ENCODE results near the gene FXYD1. TPM values are rescaled to one million over a fixed set of nuclear protein-coding genes. Genes with fewer than 3 reads are reported as not detected.

The FXYD1 gene
- total RNA-seq, 4 donors from 2014 or later: 42.8 to 140 (median 52.7) TPM

DNA sequence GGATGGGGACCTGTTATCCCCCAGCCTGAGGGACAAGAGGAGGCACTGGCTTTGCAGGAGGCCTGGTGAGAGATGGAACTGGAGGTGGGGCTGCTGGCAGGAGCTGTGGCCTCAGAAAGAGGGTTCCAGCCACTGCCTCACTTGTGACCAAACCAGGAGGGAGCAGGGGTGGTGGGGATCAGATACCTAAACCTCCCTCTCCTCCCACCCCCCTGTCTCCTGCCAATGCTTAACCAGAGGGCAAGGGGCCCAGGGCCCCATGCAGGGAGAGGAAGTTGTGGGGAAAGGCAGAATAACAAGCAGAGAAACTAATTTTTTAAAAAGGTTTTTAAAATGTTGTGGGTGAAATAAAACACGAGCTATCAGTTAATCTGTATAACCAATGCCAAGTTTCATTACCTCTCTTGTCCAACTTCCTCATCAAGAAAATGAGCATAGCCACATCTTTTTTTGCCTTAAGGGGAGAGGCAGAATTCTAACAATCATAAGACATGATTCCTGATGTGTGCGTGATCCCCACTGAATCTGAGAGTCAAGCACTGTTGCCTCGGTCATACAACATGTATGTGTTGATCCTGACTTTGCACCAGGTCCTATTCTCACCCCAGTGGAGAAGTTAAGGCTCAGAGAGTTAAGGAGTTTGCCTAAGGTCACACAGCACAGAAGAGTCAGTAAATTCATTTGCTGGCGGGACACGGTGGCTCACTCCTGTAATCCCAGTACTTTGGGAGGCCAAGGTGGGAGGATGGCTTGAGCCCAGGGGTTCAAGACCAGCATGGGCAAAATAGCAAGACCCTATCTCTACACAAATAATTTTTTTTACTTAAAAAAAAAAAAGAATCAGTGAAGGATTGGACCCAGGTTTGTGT is 28.9 kb downstream of the FXYD1 start:
- Histone ChIP-seq H3K4me1 (no peaks in the 10 kb centered on the region), H3K9me3 (peaks cover 0 to 42% (median 0%) of the 10 kb centered on the region in 3 donors), H3K4me3 (no peak overlapping the region), H3K36me3 (peaks cover 0 to 54% of the 10 kb centered on the region in 2 donors), H3K27me3 (peaks cover 5% of the 10 kb centered on the region), H3K27ac (no peak overlapping the region)
- TF ChIP-seq POLR2A (IDR thresholded peaks at IDR 0.05) (no peak), POLR2AphosphoS5 (IDR thresholded peaks at IDR 0.05) (no peak), EP300 (IDR thresholded peaks at IDR 0.05) (no peak)
- TF ChIP-seq, protein P1, sequence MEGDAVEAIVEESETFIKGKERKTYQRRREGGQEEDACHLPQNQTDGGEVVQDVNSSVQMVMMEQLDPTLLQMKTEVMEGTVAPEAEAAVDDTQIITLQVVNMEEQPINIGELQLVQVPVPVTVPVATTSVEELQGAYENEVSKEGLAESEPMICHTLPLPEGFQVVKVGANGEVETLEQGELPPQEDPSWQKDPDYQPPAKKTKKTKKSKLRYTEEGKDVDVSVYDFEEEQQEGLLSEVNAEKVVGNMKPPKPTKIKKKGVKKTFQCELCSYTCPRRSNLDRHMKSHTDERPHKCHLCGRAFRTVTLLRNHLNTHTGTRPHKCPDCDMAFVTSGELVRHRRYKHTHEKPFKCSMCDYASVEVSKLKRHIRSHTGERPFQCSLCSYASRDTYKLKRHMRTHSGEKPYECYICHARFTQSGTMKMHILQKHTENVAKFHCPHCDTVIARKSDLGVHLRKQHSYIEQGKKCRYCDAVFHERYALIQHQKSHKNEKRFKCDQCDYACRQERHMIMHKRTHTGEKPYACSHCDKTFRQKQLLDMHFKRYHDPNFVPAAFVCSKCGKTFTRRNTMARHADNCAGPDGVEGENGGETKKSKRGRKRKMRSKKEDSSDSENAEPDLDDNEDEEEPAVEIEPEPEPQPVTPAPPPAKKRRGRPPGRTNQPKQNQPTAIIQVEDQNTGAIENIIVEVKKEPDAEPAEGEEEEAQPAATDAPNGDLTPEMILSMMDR (IDR thresholded peaks at IDR 0.05): no peak
- no peak for ATAC-seq
- WGBS, 2 donors (ENCODE audit: low coverage in 1 of 2): 67 to 85% methylated on average over 3 to 5 of the region's 5 CpGs

DNA sequence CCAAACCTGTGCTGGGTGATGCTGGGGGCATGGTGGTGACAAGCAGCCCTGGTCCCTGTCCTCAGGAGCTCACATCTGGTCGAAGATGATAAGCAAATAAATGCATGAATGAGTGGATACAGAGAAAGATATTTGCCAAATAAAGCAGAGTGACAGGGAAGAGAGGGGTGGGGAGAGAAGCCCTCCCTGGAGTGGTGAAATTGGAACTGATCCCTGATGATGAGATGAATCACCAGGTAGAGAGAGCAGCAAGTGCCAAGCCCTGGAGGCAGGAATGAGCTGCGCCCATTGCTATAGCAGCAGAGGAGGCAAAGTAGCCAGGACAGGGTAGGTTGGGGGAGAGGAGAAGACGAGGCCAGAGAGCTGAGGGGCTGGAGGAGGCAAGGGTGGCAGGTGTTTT is 29.6 kb downstream of the FXYD1 start:
- Histone ChIP-seq H3K27ac (no peak overlapping the region), H3K4me3 (no peak overlapping the region), H3K9me3 (peaks cover 0 to 35% (median 0%) of the 10 kb centered on the region in 3 donors), H3K36me3 (peaks cover 0 to 47% of the 10 kb centered on the region in 2 donors), H3K27me3 (peaks cover 5% of the 10 kb centered on the region), H3K4me1 (no peaks in the 10 kb centered on the region)
- WGBS, 2 donors (ENCODE audit: low coverage in 1 of 2): 64 to 67% methylated on average over 1 to 3 of the region's 3 CpGs
- TF ChIP-seq POLR2A (IDR thresholded peaks at IDR 0.05) (no peak), POLR2AphosphoS5 (IDR thresholded peaks at IDR 0.05) (no peak), EP300 (IDR thresholded peaks at IDR 0.05) (no peak)
- TF ChIP-seq, protein P1 (IDR thresholded peaks at IDR 0.05): no peak
- no peak for ATAC-seq

GRCh38 chr19:35169221-35169995 is 30.8 kb downstream of the FXYD1 start:
- TF ChIP-seq, protein P1 (IDR thresholded peaks at IDR 0.05): no peak
- no peak for TF ChIP-seq POLR2A (IDR thresholded peaks at IDR 0.05)
- no peak for TF ChIP-seq POLR2AphosphoS5 (IDR thresholded peaks at IDR 0.05)
- TF ChIP-seq EP300 (IDR thresholded peaks at IDR 0.05): no peak
- no peaks in the 10 kb centered on the region for H3K4me1 ChIP-seq
- H3K36me3 ChIP-seq: peaks cover 0 to 35% of the 10 kb centered on the region in 2 donors
- H3K27ac ChIP-seq: no peak overlapping the region
- peaks cover 0 to 23% (median 0%) of the 10 kb centered on the region in 3 donors for H3K9me3 ChIP-seq
- ATAC-seq: no peak
- 56 to 68% methylated on average over 3 to 5 of the region's 18 CpGs for WGBS, 2 donors (ENCODE audit: low coverage in 1 of 2)
- no peaks in the 10 kb centered on the region for H3K27me3 ChIP-seq
- no peak overlapping the region for H3K4me3 ChIP-seq

DNA sequence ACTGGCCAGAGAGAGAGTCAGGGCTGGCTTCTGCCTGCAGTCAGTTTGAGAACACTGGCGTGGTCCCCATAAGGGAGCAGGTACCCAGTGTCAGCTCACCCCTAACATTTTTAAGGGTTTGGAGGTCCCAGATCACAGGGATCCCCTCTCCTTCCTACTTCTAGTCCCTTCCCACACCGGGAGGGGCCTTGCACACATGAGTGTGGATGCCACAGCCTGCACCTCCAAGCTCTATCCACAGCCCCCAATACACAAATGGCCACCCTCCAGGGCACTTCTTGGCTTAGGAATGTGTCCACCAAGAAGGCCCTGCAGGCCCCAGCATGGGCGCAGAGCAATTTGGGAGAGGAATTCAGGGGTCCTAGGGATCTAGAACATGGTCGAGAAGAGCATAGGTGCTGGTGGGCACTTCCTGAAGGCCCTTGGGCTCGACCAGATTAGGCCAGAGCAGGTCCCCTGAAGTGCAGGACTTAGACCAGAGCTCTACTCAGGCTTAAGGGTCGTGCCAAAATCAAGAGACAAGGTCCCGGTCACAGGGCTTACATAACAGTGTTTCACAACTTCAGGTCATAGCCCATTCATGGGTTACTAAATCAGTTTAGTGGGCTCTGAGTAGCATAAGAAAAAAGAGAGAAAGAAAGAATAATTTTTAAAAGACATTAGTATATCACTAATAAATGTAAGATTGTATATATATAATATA is 31.9 kb downstream of the FXYD1 start:
- WGBS, 2 donors (ENCODE audit: low coverage in 1 of 2): 61 to 72% methylated on average over 2 to 4 of the region's 7 CpGs
- TF ChIP-seq POLR2AphosphoS5 (IDR thresholded peaks at IDR 0.05): no peak
- TF ChIP-seq, protein P1 (IDR thresholded peaks at IDR 0.05): no peak
- TF ChIP-seq EP300 (IDR thresholded peaks at IDR 0.05): no peak
- no peak for TF ChIP-seq POLR2A (IDR thresholded peaks at IDR 0.05)

More for the DNA sequence above, 31.9 kb downstream of the FXYD1 start:
- no peak overlapping the region for H3K27ac ChIP-seq
- ATAC-seq: peak; percentile 54
- H3K4me1 ChIP-seq: no peaks in the 10 kb centered on the region
- H3K4me3 ChIP-seq: no peak overlapping the region
- H3K27me3 ChIP-seq: peaks cover 3% of the 10 kb centered on the region
- peaks cover 0 to 16% (median 0%) of the 10 kb centered on the region in 3 donors for H3K9me3 ChIP-seq
- peaks cover 0 to 24% of the 10 kb centered on the region in 2 donors for H3K36me3 ChIP-seq
